Suprapubic skin (tissue), 4 donors: ENCODE data around the gene PARD3B.

Experiments used
- CTCF ChIP-seq, 2 donors: fragments of 200-600 bp in 1 of 2; fragments of 450-650 bp in 1 of 2; sonication (generic) in 1 of 2; IDR thresholded peaks; one replicate each; pipeline ENCODE4 v1.5.1; 2016 to 2019; ENCODE audit warnings: antibody characterized with exemption in 2 of 2, mild to moderate bottlenecking in 1 of 2, moderate library complexity in 1 of 2
- POLR2A ChIP-seq, 2 donors: fragments of 450-650 bp; IDR thresholded peaks; one replicate each; pipeline ENCODE4 v1.6.1; 2017; ENCODE audit warnings: antibody characterized with exemption in 2 of 2, mild to moderate bottlenecking in 2 of 2, moderate library complexity in 2 of 2
- POLR2AphosphoS5 ChIP-seq, 3 donors: sonication (generic); formaldehyde crosslinking; IDR thresholded peaks; one replicate each; pipeline ENCODE4 v1.6.1; 2017; ENCODE audit warnings: antibody characterized with exemption in 3 of 3

GRCh38 chr2:205520311-205520710 is 975.0 kb downstream of the PARD3B start:
- TF ChIP-seq CTCF (IDR thresholded peaks at IDR 0.05) (no peak), POLR2A (IDR thresholded peaks at IDR 0.05) (no peak), POLR2AphosphoS5 (IDR thresholded peaks at IDR 0.05) (no peak)
